Measurements from ENCODE around the gene VIPR2.
"Not testable (repeated sequence)": the region's sequence is repeated elsewhere in the genome, so short reads cannot be mapped to it uniquely, and the experiment has no call there.

VIPR2 gene

DNA sequence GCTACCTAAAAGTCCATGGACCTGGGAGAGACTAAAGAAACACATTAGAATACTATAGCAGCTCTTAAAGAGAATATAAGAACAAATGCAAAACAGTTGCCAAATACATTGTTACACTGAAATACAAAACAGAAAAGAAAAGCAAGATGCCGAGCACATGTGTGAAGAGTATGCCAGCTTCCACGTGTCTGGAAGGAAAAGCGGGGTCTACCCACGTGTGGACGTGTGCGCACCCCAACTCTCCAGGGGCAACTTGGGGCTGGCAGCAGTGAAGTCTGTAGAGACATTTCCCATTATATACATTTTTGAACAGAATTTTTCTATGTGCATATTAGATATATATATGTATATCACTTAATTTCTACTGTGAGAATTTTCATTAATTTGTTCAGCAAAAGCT lies 6.2 kb downstream of the VIPR2 start:
- no peak for DNase-seq (ENCODE audit: low spot score)

DNA sequence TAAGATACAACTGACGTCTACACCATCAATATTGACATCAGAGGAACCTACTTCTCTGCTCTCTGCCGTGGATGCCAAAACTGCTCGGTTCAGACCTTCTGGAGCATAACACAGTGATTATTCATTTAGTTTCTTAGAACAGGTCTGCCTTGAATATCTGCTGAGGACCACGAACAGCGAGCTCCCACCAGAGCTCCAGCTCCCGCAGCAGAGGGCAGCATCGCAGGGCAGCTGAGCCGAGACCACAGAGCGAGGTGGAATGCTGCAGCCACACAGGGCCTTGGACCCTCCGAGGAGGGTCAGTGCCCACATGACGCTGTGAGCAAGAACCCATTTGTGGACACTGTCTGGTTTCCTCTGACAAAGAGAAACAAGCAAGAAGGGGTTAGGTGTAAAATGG lies 6.8 kb downstream of the VIPR2 start:
- DNase-seq (ENCODE audit: low spot score), result no peak

DNA sequence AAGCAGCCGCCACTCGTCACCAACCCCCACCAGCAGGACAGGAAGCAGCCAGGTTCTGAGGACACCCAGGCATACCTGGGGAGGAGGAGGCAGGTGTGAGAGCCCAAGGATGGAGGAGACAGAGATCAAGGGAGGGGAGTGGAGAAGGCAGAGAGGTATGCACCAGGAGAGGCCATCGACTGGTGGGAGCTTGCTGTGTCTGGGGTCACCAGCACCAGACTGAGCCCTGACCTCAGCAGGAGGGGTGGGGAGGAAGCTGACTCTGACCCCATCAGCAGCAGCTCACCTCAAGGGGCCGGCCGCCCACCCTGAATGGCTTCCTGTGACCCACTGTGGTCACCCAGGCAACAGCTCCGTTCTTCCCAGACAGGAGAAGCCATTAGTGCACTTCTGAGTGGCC lies 7.8 kb downstream of the VIPR2 start:
- DNase-seq (ENCODE audit: low spot score), result no peak

GRCh38 chr7:159136442-159136841 lies 8.2 kb downstream of the VIPR2 start:
- DNase-seq (ENCODE audit: low spot score), result no peak

DNA sequence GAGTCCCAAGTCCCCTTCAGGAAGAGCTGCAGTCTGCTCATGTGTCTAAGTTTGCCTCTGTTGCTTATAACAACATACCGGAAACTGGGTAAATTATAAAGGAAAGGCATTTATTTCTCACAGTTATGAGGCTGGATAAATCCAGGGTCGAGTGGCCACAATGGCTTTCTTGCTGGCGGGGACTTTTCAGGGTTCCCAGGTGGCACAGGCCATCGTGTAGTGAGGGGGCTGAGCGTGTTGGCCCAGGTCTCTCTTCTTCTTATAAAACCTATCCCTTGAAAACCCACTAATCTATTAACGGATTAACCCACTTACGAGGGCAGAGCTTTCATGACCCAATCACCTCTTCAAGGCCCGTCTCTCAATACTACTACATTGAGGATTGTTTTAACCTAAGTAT lies 8.7 kb downstream of the VIPR2 start:
- DNase-seq (ENCODE audit: low spot score), result no peak

GRCh38 chr7:159132670-159133443 lies 11.8 kb downstream of the VIPR2 start:
- not testable (repeated sequence) for DNase-seq (ENCODE audit: low spot score)

DNA sequence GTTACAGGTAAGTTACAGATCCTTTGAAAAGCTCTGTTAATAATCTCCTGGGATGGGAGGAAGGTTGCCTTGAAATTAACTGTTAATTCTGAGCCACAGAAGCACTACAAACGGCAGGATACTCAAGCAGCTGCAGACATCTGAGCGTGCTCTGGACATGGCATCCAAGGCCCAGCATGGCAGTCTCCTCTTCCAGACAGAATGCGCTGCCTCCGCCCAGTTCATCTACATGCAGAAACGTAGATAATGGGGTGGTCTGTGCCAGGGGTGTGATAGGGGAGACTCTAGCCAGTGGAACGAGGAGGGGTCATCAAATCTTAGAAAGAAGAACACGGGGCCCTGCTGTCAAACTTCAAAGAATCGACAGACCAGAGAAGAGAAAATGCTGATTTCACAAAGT lies 13.8 kb downstream of the VIPR2 start:
- no peak for DNase-seq (ENCODE audit: low spot score)

- DNase-seq (ENCODE audit: low spot score), result no peak
Observed at GRCh38 chr7:159130199-159130775, 14.4 kb downstream of the VIPR2 start.

DNA sequence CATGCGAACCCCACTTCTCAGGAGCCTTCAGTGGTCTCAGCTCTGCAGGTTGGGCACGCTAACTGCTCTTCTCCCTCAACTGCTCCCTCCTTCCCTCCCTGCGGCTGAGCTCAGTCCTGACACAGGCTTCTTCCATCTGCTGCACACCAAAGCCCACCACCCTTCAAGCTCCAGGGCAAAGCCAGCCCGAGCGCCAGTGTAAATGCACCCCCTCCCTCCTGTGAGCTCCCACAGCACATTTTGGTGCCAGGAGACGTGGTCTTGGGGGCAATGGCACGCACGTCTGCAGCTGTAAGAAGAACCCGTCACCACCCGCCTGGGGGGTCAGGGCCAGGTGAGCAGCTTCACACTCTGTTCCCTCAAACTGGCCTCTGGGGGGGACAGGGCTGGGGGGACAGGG lies 15.9 kb downstream of the VIPR2 start:
- DNase-seq (ENCODE audit: low spot score), result no peak

DNA sequence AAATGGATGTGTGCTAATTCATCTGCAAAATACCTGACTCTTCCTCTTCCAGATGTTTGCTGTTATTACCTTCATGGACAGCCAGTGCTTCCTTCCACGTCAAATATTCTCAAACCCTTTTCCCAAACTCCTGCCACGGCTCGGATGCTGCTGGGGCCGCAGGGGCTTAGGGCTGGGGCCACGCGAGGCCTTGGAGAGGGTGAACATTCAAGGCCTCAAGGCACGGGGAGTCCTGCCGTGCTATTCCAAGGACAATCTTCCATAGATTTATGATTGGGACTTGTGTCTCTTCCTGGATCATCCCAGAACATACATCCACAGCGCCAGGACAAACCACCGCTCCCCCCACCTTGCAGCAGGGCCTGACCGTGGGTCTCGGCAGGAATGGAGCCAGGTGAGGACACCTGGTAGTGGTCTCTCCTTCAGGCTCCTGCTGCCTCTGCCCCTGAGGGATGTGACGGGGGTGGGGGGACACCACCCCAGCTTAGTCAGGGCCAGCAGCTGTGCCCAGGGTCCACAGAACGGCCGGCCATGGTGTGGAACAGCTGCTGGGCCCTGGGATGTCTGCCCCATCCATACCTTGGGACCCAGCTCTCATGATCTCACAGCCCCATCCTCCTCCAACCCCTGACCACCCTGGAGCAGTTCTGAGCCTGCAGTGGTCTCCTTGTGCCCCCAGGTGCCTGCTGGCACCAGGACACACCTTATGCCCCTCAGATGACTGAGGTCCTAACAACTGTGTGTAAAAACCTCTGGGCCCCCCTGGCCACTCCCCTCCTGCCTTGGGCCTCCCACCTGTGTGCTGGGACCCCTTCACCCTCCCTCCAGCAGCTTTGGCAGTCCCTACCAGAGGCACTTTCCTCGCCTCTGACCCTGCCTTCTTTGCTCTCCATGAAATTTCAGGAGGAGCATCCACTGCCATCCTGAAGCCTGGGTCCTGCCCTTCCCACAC lies 16.7 kb downstream of the VIPR2 start:
- DNase-seq (ENCODE audit: low spot score), result no peak

DNA sequence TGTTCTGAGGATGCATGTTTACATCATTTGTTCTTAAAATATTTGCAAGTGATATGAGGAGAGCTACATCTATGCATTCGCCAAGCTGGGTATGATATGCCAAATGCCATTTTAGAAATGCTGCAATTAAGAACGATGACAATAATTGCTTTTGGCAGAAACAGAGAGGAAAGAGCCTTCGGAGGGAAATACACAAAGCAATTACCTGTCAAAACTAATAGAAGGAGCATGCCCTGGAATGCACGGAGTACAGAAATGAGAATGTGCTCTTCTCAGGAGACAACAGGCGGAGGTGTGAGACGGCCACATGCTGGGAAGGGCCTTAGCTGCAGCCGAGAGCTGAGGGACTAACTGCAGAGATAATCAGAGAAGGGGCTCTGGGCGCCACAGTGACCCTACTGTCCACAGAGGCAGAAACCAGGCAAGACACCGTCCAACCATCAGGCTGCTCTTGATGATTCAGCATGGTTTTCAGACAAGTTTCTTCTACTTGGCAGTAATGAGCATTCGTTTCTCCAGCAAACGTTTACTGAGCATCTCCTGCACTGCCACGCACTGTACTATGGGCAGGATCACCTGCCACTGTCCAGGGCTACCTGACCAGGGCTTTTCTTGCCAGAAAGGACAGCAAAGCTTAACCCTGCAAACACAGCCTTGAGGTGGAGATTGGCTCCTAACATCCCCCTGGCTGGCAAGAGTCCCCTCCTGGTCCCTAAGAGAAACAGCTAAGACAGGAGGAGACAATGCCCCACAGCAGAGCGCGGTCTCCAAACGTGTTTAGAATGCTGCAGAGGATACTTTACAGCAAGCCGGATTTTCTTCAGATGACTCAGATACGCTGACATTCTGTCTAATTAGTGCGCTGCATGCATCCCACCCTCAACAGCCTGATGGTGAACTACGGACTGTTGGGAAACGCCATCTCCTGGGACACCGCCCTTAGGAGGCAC lies 18.1 kb downstream of the VIPR2 start:
- DNase-seq (ENCODE audit: low spot score), result no peak

DNA sequence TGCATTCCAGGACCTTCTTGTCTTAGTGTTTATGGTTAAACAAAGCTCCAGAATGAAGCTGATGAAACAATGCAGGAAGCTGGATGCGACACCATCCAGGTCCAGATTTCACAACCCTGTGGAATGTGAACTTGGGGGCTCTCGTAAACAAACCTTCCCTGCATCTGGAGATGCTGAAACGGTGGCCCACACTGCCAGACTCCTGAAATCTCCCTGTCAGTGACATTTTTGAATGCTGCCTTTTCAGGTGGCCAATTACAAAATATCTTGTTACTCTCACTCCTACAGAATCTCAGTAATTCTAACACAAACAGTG lies 18.8 kb downstream of the VIPR2 start:
- DNase-seq (ENCODE audit: low spot score), result no peak

DNA sequence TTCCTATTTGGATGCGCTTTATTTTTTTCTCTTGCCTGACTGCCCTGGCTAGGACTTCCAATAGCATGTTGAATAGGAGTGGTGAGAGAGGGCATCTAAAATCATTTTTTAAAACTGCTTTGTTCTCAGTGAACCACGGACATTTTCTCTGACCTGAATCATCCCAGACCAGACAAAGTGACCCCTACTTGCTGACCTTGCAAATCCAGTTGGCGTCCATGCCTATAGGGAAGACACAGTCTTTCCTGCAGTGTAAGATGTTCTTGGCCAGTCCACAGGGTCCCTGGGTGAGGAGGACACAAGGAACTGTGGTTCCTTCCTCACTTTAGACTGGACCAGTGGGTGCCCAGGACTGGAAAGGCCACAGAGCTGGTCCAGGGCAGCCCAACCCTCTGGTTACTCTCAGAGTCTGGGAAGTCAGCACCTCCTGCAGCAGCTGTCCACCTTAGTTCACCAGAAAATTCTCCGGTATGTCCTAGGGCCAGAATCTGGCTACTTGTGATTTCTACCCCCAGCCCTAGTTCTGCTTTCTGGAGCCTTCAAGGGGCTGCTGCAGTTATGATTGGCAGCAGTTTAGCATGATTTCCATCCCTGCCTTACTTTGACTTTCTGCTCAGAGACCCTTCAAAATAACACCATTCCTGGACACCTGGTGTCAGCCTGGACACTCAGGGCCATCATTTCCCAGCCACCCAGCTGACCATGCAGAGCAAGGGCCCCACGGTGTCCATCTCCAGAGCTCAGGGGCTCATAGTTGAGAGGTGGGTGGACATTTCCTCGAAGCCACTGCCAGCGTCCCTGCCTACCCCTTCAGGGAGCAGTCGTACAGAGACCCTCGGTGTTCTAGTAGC lies 19.3 kb downstream of the VIPR2 start:
- no peak for DNase-seq (ENCODE audit: low spot score)

DNA sequence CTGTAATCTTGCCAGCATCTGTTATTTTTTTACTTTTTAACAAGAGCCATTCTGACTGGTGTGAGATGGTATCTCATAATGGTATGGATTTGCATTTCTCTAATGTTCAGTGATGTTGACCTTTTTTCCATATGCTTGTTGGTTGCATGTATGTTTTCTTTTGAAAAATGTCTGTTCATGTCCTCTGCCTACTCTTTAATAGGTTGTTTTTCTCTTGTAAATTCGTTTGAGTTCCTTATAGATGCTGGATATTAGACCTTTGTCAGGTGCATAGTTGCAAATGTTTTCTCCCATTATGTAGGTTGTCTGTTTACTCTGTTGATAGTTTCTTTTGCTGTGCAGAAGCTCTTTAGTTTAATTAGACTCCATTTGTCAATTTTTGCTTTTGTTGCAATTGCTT lies 20.9 kb downstream of the VIPR2 start:
- DNase-seq (ENCODE audit: low spot score), result not testable (repeated sequence)

GRCh38 chr7:159123294-159123693 lies 21.4 kb downstream of the VIPR2 start:
- not testable (repeated sequence) for DNase-seq (ENCODE audit: low spot score)

DNA sequence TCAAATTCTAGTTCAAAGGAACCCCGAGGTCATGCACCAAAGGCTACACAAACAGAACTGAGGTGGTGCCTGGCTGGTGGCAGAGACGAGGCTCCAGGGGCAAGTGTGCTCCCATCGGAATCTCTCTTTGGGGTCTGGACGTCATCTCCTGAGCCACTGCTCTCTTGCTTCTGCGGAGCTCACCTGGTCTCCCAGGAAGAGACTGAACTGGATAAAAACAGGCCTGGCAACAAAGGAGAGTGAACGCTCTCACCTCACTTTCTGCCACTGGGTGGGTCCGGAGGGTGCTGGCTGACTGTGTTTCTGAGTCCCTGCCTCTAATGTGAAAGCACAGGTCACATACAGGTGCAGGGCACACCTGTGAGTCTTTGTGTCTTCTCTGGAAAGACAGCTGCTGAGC lies 22.4 kb downstream of the VIPR2 start:
- DNase-seq (ENCODE audit: low spot score), result no peak

DNA sequence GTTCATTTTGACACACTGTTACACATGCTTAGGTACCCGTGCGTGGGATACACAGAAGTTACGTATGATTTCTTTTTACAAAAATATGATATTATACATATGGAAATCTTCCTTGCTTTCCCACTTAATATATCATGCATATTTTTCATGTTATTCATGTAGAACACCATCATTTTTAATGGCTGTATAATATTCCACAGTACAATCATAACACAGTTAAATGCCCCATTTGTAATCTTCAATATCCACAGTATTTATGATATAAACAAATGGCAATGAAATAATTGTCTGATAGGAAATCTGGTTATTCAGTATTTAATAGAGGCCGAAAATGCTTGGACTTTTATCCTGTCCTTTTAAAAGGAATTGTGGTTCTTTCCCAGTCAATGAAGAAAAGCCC lies 23.2 kb downstream of the VIPR2 start:
- no peak for DNase-seq (ENCODE audit: low spot score)

- DNase-seq (ENCODE audit: low spot score), result no peak
Observed at GRCh38 chr7:159121068-159121467, 23.6 kb downstream of the VIPR2 start.

DNA sequence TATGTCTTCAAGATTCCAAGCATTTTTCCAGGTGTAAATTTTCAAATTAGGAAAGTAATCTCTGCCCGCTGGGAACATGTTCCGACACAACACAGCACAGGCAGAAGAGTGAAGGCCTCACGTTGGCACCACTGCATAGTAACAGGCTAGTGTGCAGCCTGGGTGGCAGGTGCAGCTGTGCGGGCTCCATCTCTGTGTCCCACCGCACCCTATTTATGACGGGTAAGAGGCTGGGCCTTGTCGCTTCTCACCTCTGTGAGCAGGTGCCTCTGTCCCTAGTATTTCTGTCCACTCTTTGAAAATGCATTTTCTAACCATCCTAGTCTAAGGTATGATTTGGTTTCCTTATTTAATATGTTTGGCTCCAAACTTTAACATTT lies 24.1 kb downstream of the VIPR2 start:
- DNase-seq (ENCODE audit: low spot score), result no peak

- no peak for DNase-seq (ENCODE audit: low spot score)
Observed at GRCh38 chr7:159119851-159120539, 24.7 kb downstream of the VIPR2 start.

All from CD4-positive, alpha-beta T cell treated with Interleukin-15 for 4 hours (primary cell).